ENCODE measurements around the gene GALNT16.

GALNT16 gene

GRCh38 chr14:69318901-69319475 lies 59.0 kb downstream of the GALNT16 start:
- no peak for DNase-seq

DNA sequence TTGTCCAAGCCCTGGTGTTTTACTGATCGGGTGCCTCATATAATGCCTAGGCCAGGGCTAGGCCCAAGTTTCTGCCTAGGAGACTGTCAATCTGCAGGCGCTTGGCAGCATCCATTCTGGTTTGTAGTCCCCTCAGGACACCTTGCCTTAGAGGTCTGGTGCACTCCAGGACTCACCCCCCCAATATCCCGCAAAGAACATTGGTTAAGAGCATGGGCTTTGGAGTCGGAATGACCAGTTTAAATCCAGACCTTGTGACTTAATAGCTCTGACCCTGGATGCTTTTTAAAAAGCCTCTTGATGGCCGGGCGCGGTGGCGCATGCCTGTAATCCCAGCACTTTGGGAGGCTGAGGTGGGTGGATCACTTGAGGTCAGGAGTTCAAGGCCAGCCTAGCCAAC lies 60.0 kb downstream of the GALNT16 start:
- no peak for DNase-seq

- no peak for DNase-seq
Measured at GRCh38 chr14:69320581-69321365, 60.8 kb downstream of the GALNT16 start.

DNA sequence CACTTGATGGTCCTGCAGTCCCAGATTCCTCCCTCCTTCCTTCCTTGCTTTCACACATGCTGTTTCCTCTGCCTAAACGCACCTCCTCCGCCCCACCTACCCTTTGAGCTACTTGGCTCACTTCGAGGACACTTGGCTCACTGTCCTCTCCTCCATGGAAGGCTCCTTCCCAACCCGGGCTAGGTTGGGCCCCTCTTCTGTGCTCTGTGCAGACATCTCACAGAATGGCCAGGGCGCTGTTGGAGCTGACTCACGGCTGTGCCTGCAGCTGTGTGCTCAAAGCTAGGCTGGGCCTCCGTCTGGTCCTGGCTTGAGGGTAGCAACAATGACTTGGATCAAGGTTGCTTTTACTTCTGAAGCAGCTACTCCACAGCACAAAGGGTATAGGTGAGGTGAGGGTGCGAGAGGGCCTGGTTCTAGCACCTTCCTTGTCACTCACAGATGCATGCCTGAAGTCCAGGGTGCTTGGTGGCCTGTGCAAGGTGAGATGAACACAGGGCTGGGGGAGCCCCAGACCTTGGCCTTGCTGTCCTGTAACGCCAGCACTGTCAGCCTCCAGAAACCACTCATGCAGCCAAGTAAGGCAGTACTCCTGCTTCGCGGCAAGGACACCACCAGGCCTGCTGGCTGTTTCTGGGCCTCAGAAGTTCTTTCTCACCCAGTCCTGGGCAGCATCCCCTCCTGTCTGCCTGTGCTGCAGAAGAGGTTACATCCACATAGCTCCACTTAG lies 61.8 kb downstream of the GALNT16 start:
- DNase-seq, result no peak

GRCh38 chr14:69323266-69323998 lies 63.5 kb downstream of the GALNT16 start:
- no peak for DNase-seq

GRCh38 chr14:69323999-69324282 lies 64.0 kb downstream of the GALNT16 start:
- no peak for DNase-seq

GRCh38 chr14:69324341-69324931 lies 64.5 kb downstream of the GALNT16 start:
- no peak for DNase-seq

- DNase-seq, result no peak
Measured at GRCh38 chr14:69325086-69325485, 65.1 kb downstream of the GALNT16 start.

DNA sequence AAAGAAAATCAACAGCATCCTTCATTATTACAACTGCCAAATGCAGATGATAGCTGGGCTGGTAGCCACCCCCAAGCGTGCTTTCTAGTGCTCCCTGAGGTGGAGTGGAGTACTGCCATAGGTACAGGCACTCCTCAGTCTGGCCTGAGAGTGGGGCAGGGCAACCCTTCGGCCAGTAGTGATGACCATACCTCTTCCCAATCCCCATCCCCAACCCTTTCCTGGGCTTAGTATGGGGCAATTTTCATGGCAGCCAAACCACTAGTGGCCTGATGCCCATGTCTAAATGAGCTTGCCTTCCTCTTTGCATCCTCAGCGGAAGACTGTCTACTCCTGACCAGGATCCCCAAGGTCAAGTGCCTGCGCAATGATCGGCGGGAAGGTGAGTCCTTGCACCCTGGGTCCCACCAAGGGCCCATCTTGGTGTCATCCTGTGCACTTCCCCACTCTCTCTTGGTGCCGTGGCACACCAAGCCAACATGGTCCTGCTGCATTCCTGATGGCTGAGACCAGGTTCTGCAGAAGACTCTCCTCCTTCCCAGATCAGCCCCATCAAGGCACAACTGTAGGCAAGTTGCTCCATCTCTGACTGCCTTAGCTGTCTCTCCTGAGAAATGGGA lies 65.8 kb downstream of the GALNT16 start:
- no peak for DNase-seq

DNA sequence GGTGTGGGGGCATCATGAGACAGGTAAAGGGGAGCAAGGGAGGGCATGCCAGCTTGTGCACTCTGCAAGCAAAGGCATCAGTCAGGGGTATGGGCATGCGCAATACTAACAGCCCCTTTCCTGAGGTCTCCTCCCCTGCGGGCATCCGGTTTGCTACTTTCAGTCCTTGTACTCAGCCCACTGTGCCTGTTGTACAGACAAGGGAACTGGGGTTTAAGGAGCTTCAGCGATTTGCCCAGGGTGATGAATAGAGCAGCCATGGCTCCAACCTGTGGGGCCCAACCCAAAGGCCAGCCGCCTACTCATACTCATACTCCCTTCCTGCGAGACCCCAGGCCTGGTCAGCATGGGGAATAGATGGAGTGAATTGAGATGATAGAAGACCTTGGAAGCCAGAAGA lies 66.7 kb downstream of the GALNT16 start:
- no peak for DNase-seq

DNA sequence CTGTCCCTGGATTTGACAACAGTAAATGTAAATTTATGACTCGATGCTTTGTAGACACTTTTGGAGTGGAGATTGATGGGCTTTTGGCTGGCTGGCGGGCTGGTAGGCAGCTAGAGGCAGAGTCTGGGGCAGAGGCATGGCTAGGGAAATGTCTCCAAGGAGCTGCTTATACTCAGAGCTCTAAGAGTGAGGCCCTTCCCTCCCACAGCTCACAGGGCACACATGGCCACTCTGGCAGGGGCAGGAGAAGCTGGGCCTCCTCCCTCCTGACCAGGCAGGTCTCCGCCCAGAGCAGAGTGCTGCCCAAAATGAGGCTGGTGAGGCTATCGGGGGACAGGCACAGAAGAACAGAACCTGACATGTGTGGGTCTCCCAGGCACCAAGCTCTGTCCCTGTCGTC lies 67.5 kb downstream of the GALNT16 start:
- no peak for DNase-seq

DNA sequence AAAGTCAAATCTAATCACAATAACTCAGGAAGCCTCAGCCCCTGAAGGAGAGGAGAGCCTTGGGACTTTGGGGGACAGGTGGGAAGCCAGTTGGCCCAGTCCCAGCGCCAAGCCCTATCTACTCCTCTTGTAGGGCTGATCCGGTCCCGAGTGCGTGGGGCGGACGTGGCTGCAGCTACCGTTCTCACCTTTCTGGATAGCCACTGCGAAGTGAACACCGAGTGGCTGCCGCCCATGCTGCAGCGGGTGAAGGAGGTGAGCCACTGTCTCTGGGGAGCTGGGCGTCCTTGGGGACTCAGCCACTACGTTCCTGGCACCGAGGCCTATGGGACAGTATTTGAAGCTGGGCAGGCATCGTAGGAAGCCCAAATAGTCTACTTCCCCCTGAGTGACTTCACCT lies 68.4 kb downstream of the GALNT16 start:
- DNase-seq, result no peak

DNA sequence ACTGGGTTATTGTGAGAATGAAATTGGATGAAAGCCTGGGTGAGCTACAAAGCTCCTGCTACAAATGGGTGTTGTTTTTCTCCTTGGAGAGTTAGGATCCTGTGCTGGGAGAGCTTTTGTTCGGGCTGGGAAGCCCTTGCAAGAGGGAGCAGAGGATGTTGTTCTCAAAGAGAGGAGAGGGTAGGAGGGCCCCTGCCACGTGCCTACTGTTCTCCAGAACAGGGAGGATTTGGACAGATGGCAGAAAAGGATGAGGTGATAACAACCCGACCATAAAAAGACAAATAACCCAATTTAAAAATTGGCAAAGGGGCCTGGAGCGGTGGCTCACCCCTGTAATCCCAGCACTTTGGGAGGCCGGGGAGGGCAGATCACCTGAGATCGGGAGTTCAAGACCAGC lies 68.8 kb downstream of the GALNT16 start:
- DNase-seq, result no peak

GRCh38 chr14:69331206-69331605 lies 71.2 kb downstream of the GALNT16 start:
- no peak for DNase-seq

- no peak for DNase-seq
Measured at GRCh38 chr14:69332782-69333395, 72.9 kb downstream of the GALNT16 start.

- DNase-seq, result no peak
Measured at GRCh38 chr14:69333791-69334337, 73.9 kb downstream of the GALNT16 start.

- DNase-seq, result no peak
Measured at GRCh38 chr14:69334576-69334975, 74.6 kb downstream of the GALNT16 start.

- DNase-seq, result no peak
Measured at GRCh38 chr14:69335371-69335771, 75.4 kb downstream of the GALNT16 start.

GRCh38 chr14:69337984-69338383 lies 78.0 kb downstream of the GALNT16 start:
- DNase-seq, result no peak

GRCh38 chr14:69339426-69339825 lies 79.5 kb downstream of the GALNT16 start:
- DNase-seq, result no peak

DNA sequence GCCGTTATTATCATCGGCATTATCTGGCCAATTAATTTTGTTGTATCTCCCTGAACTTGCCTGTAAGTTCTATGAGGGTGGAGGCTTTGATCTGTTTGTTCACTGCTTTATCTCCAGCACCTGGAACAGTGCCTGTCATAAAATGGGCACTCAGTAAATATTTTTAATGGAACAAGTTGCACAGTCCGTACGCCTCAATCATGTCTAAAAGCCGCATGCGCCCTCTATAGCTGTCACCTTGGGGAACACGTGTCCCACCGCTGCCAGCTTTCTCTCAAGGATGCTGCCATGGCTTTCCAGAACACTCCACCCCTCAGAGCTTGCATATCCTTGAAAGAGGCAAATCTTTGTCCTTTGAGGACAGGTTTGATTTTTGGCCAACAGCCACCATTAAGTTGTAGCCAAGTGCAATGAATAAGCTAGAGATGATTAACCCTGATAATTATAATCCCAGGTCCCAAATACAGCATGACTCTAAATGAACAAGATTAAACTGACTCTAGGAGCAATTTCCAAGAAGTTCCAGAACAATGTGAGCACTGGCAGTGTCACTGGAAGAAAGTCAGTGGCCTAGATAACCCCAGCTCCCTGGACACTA lies 83.1 kb downstream of the GALNT16 start:
- DNase-seq, result no peak

- no peak for DNase-seq
Measured at GRCh38 chr14:69344171-69344570, 84.2 kb downstream of the GALNT16 start.

All from CD4-positive, alpha-beta T cell treated with Interferon gamma for 1 hour (primary cell).